ENCODE data around the gene UNC93B1.

GRCh38 chr11:68037411-68038225, 33.7 kb upstream of the UNC93B1 start:
- TF ChIP-seq CTCF (IDR thresholded peaks at IDR 0.05), result no peak
- no peak for TF ChIP-seq POLR2AphosphoS5 (IDR thresholded peaks at IDR 0.05)
- TF ChIP-seq POLR2A (IDR thresholded peaks at IDR 0.05), result no peak

All from upper lobe of left lung (tissue), 4 donors.